GM10266 (cell line): ENCODE measurements around the gene MAPRE2.

ENCODE experiments used
- DNase-seq: peaks from one replicate; pipeline ENCODE4 v3.0.0; 2012; ENCODE audit errors: extremely low spot score
- CTCF ChIP-seq: IDR thresholded peaks from 2 replicates; pipeline ENCODE4 v1.5.1; 2012; ENCODE audit warnings: mild to moderate bottlenecking, low read depth; ENCODE audit not compliant: control insufficient read depth, insufficient read depth; ENCODE audit errors: missing control alignments

Gene MAPRE2

GRCh38 chr18:35024965-35025364, 16.2 kb upstream of the MAPRE2 start:
- no peak for TF ChIP-seq CTCF
- DNase-seq, result no peak

GRCh38 chr18:35026407-35027061, 14.7 kb upstream of the MAPRE2 start:
- DNase-seq, result peak; percentile 34
- TF ChIP-seq CTCF, result peak; percentile 41

- no peak for TF ChIP-seq CTCF
- DNase-seq, result no peak
These were observed 14.0 kb upstream of the MAPRE2 start for GRCh38 chr18:35027206-35027605.

- DNase-seq, result no peak
- no peak for TF ChIP-seq CTCF
These were observed 12.7 kb upstream of the MAPRE2 start for GRCh38 chr18:35028536-35028935.

- no peak for TF ChIP-seq CTCF
- no peak for DNase-seq
These were observed 12.1 kb upstream of the MAPRE2 start for GRCh38 chr18:35029103-35029502.

- DNase-seq, result peak; percentile 36
- TF ChIP-seq CTCF, result no peak
These were observed 11.4 kb upstream of the MAPRE2 start for GRCh38 chr18:35029770-35030169.

GRCh38 chr18:35030277-35030989, 10.8 kb upstream of the MAPRE2 start:
- DNase-seq, result no peak
- TF ChIP-seq CTCF, result no peak
